Measurements from ENCODE around the gene VDR.

The VDR gene

DNA sequence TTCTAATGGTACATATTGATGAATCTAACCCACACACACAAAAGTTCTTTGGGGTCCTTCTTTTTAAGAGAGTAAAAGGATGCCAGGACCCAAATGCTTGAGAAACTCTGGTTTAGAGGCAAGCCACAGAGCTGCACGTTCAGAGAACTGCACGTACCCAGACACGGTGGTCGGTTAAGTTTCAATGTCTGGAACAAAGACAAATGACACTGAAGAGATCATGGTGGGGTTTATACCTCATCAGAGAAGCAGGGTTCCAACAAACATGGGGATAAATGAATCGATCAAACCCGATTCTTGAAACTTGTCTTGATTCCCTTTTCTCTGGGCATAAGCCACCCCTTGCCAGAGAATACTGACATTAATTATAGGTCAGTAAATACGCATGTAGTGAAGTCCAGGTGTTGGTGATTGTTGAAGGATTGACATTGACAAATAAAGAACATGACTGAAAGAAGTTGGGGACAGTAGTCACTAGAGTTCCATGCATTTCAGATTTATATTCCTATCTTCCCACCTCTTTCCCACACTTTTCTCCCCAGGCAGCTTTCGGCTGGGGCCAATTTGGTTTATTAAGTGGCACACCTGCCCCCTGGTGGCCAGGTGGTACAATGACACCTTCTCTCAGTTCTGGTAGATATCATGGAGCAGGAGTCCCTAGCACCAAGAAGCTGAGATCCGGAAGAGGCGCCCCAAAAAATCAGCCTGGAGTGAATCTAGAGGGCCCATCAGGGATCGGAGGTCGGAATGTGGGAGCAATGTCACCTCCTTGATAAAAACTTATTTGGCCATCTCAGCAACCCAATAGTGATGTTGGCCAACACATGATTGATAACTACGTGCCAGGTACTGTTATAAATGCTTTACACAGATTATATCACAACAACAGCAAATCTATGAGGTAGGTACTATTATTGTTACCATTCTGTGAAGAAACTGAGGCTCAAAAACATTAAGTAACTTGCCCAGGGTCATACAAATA lies 67.3 kb downstream of the VDR start:
- Histone ChIP-seq H3K4me3 (ENCODE audit: low read depth, low read length) (no peak overlapping the region), H3K27ac (ENCODE audit: low read depth, low read length) (no peak overlapping the region), H3K79me2 (ENCODE audit: control insufficient read depth, insufficient read depth, low read length, unreplicated experiment) (no peaks in the 10 kb centered on the region), H3K4me1 (ENCODE audit: control insufficient read depth, insufficient read depth, low read length, unreplicated experiment) (peaks cover 13% of the 10 kb centered on the region), H3K27me3 (ENCODE audit: insufficient read depth, low read length) (no peaks in the 10 kb centered on the region), H2AFZ (ENCODE audit: low read length, unreplicated experiment) (no peak overlapping the region), H3K36me3 (ENCODE audit: insufficient read depth, low read length) (no peaks in the 10 kb centered on the region)

DNA sequence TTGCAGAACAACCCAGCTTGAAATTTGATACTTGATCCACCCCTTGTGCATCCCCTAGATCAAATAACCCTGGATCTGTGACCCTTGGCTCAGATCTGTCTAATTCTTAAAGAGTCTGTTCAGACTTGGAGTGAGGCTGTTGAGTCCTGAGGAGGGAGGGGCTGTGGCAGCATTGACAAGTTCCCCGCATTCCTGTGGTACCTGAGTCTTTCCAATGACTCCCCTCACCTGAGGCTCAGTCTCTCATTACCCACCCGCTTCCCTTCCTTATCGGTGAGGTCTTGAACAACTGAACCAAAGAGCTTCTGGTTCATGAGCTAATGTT lies 69.0 kb downstream of the VDR start:
- H3K27me3 ChIP-seq (ENCODE audit: insufficient read depth, low read length) = no peaks in the 10 kb centered on the region
- no peak overlapping the region for H2AFZ ChIP-seq (ENCODE audit: low read length, unreplicated experiment)
- H3K4me1 ChIP-seq (ENCODE audit: control insufficient read depth, insufficient read depth, low read length, unreplicated experiment) = peaks cover 7% of the 10 kb centered on the region
- no peaks in the 10 kb centered on the region for H3K36me3 ChIP-seq (ENCODE audit: insufficient read depth, low read length)
- no peak overlapping the region for H3K4me3 ChIP-seq (ENCODE audit: low read depth, low read length)
- H3K27ac ChIP-seq (ENCODE audit: low read depth, low read length) = no peak overlapping the region
- no peaks in the 10 kb centered on the region for H3K79me2 ChIP-seq (ENCODE audit: control insufficient read depth, insufficient read depth, low read length, unreplicated experiment)

DNA sequence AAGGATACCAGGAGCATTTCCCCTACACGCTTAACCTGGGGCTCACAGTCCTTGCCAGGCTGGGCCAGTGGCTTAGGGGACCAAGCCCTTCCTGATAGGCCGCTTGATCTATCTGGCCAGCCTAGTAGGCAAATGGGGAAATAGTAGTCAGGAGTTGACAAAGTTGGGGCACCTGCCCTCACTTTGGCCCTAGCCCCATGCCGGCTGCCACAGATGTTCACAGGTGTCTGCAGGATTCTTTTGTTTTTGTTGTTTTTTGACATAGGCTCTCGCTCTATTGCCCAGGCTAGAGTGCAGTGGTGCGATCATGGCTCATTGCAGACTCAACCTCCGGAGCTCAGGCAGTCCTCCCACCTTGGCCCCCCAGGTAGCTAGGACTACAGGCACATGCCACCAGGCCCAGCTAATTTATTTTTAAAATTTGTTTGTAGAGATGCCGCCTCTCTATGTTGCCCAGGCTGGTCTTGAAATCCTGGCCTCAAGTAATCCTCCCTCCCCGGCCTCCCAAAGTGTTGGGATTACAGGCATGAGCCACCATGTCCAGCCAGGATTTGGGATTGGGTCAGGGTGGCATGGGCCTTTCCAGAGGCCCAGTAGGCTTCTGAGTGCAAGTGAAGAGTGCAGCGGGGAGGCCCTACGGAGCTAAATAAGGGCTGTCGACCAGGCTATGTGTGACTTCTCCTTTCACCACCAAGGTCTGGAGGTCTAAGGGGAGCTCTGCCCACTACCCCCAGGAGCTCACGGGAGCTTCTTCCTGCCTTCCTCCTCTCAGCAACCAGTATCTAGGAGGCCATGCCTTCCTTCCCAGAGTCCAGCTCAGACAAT lies 69.6 kb downstream of the VDR start:
- Histone ChIP-seq H3K27ac (ENCODE audit: low read depth, low read length) (no peak overlapping the region), H3K4me3 (ENCODE audit: low read depth, low read length) (no peak overlapping the region), H3K36me3 (ENCODE audit: insufficient read depth, low read length) (no peaks in the 10 kb centered on the region), H3K79me2 (ENCODE audit: control insufficient read depth, insufficient read depth, low read length, unreplicated experiment) (no peaks in the 10 kb centered on the region), H3K27me3 (ENCODE audit: insufficient read depth, low read length) (no peaks in the 10 kb centered on the region), H2AFZ (ENCODE audit: low read length, unreplicated experiment) (no peak overlapping the region), H3K4me1 (ENCODE audit: control insufficient read depth, insufficient read depth, low read length, unreplicated experiment) (peaks cover 7% of the 10 kb centered on the region)

DNA sequence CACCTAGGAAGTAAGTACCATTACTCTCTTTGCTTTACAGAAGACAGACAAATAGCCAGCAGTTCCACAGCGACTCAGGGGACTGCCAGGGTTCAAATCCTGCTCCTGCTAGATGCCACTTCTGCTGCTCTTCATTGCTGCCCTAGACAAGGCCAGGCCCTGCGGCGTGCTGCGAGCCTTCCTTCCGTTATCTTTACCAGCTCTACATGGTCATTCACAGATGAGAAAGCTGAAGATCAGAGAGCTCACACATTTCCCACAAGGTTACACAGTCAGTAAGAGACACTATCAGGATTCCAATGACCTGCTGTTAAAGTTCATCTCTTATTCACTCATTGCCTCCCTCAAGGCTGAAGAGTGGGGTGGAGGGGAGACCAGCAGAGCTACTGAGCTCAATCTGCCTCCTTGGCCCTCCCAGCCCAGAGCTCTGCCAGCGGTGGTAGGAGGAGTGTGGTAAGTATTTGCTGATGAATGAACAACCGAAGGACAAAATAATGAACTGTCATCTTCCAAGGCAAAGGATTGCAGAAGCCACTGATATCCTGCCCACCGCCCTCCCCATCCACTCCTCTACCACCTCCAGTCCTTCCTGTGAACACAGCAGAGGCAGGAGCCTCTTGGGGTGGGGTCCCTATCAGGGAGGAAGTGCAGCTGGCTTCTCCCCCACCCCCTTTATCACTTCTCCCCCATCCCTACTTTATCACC lies 70.4 kb downstream of the VDR start:
- no peaks in the 10 kb centered on the region for H3K27me3 ChIP-seq (ENCODE audit: insufficient read depth, low read length)
- H3K79me2 ChIP-seq (ENCODE audit: control insufficient read depth, insufficient read depth, low read length, unreplicated experiment) = no peaks in the 10 kb centered on the region
- no peak overlapping the region for H3K4me3 ChIP-seq (ENCODE audit: low read depth, low read length)
- no peak overlapping the region for H2AFZ ChIP-seq (ENCODE audit: low read length, unreplicated experiment)
- H3K27ac ChIP-seq (ENCODE audit: low read depth, low read length) = no peak overlapping the region
- no peaks in the 10 kb centered on the region for H3K36me3 ChIP-seq (ENCODE audit: insufficient read depth, low read length)
- H3K4me1 ChIP-seq (ENCODE audit: control insufficient read depth, insufficient read depth, low read length, unreplicated experiment) = peaks cover 8% of the 10 kb centered on the region

DNA sequence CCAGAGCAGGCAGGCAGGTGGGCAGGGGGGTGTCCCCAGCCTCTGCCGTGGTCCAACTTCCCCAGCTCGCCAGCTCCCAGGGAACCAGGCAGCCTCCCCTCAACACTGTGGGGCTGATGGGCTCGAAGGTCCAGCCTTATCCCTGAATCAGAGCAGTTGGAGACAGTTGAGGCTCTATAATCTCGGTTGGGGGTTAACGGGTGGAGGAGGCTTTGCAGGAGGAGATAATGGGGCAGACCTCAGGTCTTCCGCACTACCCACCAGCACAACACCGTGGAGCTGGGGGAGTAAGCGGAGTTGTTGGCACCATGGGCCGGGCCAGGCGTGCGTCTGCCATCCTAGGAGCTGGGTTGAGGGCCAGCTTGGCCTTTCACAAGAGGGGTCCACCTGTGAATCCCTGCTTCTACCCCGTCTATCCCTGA lies 71.2 kb downstream of the VDR start:
- no peaks in the 10 kb centered on the region for H3K36me3 ChIP-seq (ENCODE audit: insufficient read depth, low read length)
- no peak overlapping the region for H2AFZ ChIP-seq (ENCODE audit: low read length, unreplicated experiment)
- H3K4me1 ChIP-seq (ENCODE audit: control insufficient read depth, insufficient read depth, low read length, unreplicated experiment) = peaks cover 15% of the 10 kb centered on the region
- no peaks in the 10 kb centered on the region for H3K27me3 ChIP-seq (ENCODE audit: insufficient read depth, low read length)
- no peaks in the 10 kb centered on the region for H3K79me2 ChIP-seq (ENCODE audit: control insufficient read depth, insufficient read depth, low read length, unreplicated experiment)
- no peak overlapping the region for H3K4me3 ChIP-seq (ENCODE audit: low read depth, low read length)
- H3K27ac ChIP-seq (ENCODE audit: low read depth, low read length) = no peak overlapping the region

DNA sequence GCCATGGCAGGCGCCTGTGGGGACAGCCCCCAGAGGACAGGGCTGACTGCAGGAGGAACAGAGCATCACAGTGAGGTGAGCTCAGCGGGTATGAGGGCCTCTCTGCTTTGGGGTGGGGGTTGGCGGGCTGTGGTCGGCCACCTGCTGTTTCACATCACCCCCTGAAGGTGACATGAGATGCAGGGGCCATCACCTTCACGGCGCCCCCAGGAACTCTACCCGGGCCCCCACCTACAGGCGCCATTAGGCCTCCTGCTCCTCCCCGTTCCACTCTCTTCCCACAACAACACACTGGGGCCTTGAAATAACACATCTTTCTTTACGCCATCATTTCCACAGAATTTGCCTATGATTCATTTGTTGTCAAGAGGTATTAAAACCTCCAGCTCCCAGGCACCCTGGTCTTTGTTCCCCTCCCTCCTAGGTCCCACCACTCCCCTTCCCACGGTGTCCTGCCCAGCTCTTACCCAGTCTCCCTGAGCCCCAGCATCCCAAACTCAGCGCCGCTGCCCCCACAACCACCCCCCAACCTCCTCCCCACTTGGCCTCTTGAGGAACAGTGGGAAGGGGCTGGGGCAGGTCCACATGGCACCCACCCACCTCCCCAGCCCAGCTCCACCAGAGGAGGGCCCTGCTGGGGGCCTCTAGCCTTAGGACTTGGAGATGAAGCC lies 72.4 kb downstream of the VDR start:
- no peak overlapping the region for H3K27ac ChIP-seq (ENCODE audit: low read depth, low read length)

DNA sequence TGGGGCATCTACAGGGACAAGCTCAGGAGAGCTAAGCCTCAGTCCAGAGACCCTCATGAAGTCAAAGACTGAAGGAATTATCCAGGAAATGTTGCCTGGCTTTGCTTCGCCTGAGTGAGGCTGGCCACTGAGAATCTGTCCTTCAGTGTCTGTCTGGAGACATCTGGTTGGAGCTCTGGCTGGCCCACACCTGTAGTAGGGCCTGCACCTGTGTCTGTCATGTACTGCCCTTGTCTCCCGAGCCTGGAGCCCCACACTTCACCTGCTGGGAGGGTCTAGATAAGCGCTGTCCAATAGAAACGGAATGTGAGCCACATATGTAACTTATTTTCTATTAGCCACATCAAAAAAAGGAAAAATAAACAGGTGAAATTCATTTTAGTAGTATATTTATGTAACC lies 75.2 kb downstream of the VDR start:
- H3K4me1 ChIP-seq (ENCODE audit: control insufficient read depth, insufficient read depth, low read length, unreplicated experiment) = peaks cover 13% of the 10 kb centered on the region
- no peaks in the 10 kb centered on the region for H3K79me2 ChIP-seq (ENCODE audit: control insufficient read depth, insufficient read depth, low read length, unreplicated experiment)
- no peaks in the 10 kb centered on the region for H3K27me3 ChIP-seq (ENCODE audit: insufficient read depth, low read length)
- no peak overlapping the region for H3K4me3 ChIP-seq (ENCODE audit: low read depth, low read length)
- no peak overlapping the region for H3K27ac ChIP-seq (ENCODE audit: low read depth, low read length)
- H2AFZ ChIP-seq (ENCODE audit: low read length, unreplicated experiment) = no peak overlapping the region
- H3K36me3 ChIP-seq (ENCODE audit: insufficient read depth, low read length) = no peaks in the 10 kb centered on the region

More for the DNA sequence above, 72.4 kb downstream of the VDR start:
- H3K4me3 ChIP-seq (ENCODE audit: low read depth, low read length) = no peak overlapping the region
- H3K4me1 ChIP-seq (ENCODE audit: control insufficient read depth, insufficient read depth, low read length, unreplicated experiment) = peaks cover 20% of the 10 kb centered on the region
- no peaks in the 10 kb centered on the region for H3K27me3 ChIP-seq (ENCODE audit: insufficient read depth, low read length)
- H3K79me2 ChIP-seq (ENCODE audit: control insufficient read depth, insufficient read depth, low read length, unreplicated experiment) = no peaks in the 10 kb centered on the region
- no peaks in the 10 kb centered on the region for H3K36me3 ChIP-seq (ENCODE audit: insufficient read depth, low read length)
- H2AFZ ChIP-seq (ENCODE audit: low read length, unreplicated experiment) = no peak overlapping the region

DNA sequence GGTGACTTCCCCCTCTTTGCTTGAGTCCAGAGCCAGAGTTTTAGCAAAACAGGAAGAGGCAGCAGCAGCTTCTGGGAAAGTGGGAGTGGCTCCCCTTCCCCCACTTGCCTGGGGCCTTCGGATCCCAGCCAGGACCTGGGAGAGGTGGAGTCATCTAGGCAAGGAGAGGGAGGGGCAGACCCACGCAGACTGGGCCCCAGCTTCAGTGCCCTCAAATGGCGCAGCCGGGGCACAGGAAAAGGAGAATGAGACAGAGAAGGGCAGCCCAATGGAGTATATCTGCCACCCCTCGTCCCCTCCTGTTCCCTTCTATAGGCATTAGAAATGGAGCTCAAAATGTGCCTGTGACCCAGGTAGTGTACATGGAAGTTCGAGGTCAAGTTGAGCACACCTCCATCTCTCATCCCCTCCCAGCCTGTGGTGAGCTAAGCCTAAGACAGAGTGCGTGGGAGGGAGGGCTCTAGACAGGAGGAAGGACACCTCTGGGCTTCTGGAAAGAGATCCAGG lies 75.8 kb downstream of the VDR start:
- peak overlapping the region; percentile 67 for H2AFZ ChIP-seq (ENCODE audit: low read length, unreplicated experiment)
- no peak overlapping the region for H3K4me3 ChIP-seq (ENCODE audit: low read depth, low read length)
- H3K27ac ChIP-seq (ENCODE audit: low read depth, low read length) = no peak overlapping the region
- no peaks in the 10 kb centered on the region for H3K36me3 ChIP-seq (ENCODE audit: insufficient read depth, low read length)
- H3K27me3 ChIP-seq (ENCODE audit: insufficient read depth, low read length) = no peaks in the 10 kb centered on the region
- no peaks in the 10 kb centered on the region for H3K79me2 ChIP-seq (ENCODE audit: control insufficient read depth, insufficient read depth, low read length, unreplicated experiment)
- peaks cover 13% of the 10 kb centered on the region for H3K4me1 ChIP-seq (ENCODE audit: control insufficient read depth, insufficient read depth, low read length, unreplicated experiment)

DNA sequence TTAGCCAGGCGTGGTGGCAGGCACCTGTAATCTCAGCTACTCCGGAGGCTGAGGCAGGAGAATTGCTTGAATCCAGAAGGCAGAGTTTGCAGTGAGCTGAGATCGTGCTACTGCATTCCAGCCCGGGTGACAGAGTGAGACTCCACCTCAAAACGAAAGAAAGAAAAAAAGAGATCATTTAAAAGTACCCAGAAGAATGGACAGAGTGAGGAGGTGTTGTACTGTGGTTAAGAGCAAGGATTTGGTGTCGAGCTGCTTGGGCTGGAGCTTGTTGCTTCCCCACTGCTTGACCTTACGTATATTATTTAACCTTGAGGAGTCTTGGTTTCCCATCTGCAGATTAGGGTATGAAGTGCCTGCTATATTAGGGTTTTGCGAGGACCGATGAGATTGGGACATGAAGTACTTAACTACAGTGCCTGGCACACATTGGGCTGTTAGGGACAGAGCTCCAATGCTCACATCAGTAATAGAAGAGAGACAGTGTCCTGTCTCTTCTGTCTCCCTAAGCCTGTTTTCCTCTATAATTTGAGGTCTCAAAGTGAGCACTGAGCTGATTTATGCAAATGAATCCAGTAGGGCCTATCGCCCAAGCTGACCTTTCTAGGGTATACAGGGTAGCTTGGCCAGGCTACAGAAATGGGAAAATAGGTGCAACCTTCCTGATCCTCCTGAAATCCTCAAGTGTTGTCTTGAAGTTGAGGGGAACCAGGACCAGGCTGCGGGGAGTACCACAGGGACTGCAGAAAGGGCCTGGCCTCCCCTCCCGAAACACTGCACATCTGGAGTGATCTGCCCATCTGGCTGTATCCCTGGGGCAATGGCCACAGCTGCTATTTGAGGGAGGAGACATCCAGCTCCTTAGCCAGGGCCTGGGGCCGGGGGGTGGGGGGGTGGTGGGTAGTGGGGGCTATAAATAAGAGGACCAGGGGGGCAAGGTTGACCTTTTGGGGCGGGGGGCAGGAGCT lies 76.5 kb downstream of the VDR start:
- Histone ChIP-seq H2AFZ (ENCODE audit: low read length, unreplicated experiment) (peak overlapping the region; percentile 28), H3K4me3 (ENCODE audit: low read depth, low read length) (no peak overlapping the region), H3K27ac (ENCODE audit: low read depth, low read length) (no peak overlapping the region), H3K27me3 (ENCODE audit: insufficient read depth, low read length) (no peaks in the 10 kb centered on the region), H3K79me2 (ENCODE audit: control insufficient read depth, insufficient read depth, low read length, unreplicated experiment) (no peaks in the 10 kb centered on the region), H3K36me3 (ENCODE audit: insufficient read depth, low read length) (no peaks in the 10 kb centered on the region), H3K4me1 (ENCODE audit: control insufficient read depth, insufficient read depth, low read length, unreplicated experiment) (peaks cover 13% of the 10 kb centered on the region)

Measured in ACC112 (cell line).